ENCODE results near the gene CHD1.
A peak's percentile ranks its signal among the peaks of the same experiment; 100 is the strongest.

The CHD1 gene

GRCh38 chr5:98936948-98937715 lies 8.3 kb upstream of the CHD1 start:
- no peak for DNase-seq

GRCh38 chr5:98935206-98935605 lies 6.4 kb upstream of the CHD1 start:
- no peak for DNase-seq

GRCh38 chr5:98934546-98934945 lies 5.7 kb upstream of the CHD1 start:
- no peak for DNase-seq

DNA sequence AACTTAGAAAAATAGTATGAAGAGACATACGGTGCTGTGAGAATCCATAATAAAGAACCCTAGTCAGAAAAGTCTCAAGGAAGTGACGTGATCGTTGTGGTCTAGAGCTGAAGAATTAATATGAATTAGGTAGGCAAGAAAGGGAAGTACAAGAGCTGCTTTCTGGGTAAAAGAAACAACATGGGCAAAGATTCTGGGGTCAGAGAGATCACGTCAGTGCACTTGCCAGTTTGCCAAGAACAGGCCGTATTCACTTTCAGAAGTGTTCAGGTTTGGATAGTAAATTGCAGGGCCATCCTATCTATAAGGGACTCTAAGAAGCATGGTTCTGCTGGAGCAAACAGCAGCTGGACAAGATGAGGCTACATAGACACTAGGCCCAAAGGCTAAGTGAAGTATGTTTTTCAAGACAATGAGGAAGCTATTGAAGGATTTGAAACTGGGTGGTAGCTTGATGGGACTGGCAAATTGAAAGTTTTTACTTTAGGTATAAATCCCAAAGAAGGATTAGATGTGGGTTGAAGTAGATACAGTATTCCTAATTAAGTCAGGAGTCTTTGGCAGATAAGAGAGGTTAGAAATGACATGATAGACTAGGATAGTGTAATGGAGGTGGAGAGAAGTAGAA lies 4.8 kb upstream of the CHD1 start:
- DNase-seq = peak in 1 of 58 donors; percentile 8

- DNase-seq = no peak
Measured at GRCh38 chr5:98930972-98931762, 2.4 kb upstream of the CHD1 start.

- DNase-seq = no peak
Measured at GRCh38 chr5:98929710-98930298, 997 bp upstream of the CHD1 start.

- peak in 52 of 58 donors; percentile 6 to 76 (median 52) for DNase-seq
Measured at GRCh38 chr5:98927989-98928872, 576 bp downstream of the CHD1 start.

DNA sequence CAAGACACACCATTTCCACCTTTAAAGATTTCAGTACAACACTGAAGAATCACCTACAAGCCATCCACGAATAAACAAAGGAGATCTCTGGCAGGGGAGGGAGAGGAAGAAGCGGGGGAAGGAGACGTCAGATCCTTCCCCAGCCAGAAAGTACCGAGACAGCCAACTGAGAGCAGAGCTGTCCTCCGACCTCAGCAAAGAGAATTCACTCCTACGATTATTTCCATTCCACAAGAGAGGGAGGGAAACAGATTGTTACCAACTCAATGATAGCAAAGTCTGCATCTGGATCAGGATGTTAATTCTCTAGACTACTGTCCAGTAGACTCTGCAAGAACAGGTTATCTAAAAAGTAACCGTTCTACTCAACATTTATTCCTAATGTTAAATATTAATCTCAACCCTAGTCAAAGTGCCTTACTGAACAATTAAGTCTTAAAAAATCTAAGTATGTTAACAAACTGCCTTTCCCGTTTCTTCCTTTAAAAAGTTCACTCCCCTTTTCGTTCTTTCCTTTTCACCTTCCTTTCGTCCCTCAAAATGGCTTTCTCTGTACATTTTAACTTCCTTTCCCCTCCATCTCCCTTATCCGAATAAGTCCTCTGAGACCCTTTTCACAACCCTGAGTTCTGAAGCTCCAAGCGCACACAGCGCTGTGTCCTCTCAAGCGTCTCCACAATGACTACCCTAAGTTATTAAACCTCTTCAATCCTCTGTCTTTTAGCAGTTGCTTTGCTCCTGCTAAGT lies 1.4 kb downstream of the CHD1 start:
- peak in 17 of 58 donors; percentile 1 to 47 (median 9) for DNase-seq

- DNase-seq = no peak
Measured at GRCh38 chr5:98923966-98924365, 4.8 kb downstream of the CHD1 start.

- no peak for DNase-seq
Measured at GRCh38 chr5:98921947-98922505, 6.8 kb downstream of the CHD1 start.

DNA sequence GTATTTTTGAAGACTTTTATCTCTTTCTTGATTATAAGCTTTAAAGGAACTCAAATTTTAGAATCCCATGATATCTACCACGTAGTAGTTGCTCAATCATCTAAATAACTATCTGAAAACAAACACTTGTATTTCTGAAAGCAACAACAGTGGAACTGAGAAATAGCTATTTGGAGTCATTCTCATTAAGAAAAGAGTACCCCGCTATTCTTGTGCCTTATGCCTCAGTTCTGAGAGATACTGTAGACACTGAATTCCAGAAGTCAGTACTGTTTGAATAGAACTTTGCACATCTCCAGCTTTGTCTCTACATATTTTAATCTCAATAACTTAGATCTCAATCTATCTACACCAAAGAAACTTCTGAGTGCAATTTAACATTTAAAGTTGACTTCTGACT lies 11.4 kb downstream of the CHD1 start:
- DNase-seq = no peak

DNA sequence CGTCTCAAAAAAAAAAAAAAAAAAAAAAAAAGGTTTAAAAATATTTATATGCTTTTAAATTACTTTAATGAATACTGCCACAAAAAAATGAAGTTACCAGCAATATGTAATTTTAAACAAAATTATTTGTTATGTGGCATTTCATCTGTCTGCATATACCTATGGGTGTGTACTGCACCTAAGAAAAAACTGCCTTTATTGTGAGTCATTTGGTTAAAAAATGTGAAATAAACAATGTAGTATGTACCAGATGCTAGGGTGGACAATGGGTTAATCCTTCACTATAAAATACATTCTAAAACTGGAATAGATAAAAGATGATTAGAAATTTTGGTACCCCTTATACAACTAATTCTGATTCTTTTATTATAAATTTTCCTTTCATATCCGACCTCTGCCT lies 12.3 kb downstream of the CHD1 start:
- DNase-seq = no peak

DNA sequence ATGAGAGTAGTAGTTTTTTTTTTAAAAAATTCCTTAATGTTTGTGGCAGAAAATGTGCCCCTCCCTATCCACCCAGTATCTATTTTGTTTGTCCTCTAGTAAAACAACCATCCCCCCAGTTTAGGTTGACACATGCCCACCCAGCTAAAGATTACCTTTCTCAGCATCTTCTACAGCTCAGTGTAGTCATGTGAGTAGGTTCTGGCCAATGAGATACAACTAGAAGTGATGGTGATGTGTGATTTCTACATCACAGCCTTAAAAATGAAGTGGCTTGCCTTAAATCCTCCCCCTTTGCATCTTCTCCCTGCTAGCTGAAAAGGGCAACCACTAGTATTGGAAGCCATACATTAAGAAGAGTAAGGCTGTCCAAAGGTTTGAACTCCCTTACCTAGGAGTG lies 14.9 kb downstream of the CHD1 start:
- no peak for DNase-seq

- no peak for DNase-seq
Measured at GRCh38 chr5:98911280-98912040, 17.3 kb downstream of the CHD1 start.

DNA sequence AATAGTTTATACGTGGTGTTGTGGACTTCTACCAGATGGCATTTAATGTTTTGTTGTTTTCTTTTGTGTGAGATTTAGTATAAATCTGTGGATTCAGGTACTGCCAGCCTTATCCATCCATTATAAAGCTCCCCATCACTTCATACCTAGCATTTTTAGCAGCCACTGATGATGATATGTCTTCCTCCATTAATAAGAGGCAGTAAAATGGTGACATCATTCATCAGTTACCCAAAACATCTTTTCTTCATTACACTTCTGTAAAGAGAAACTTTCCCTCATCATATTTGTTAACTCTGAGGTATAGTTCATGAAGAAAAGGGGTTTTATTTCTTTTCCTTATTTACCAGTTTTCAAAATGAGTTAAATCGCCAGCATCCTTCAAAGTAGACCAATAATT lies 19.4 kb downstream of the CHD1 start:
- DNase-seq = no peak

GRCh38 chr5:98907951-98908350 lies 20.9 kb downstream of the CHD1 start:
- no peak for DNase-seq

DNA sequence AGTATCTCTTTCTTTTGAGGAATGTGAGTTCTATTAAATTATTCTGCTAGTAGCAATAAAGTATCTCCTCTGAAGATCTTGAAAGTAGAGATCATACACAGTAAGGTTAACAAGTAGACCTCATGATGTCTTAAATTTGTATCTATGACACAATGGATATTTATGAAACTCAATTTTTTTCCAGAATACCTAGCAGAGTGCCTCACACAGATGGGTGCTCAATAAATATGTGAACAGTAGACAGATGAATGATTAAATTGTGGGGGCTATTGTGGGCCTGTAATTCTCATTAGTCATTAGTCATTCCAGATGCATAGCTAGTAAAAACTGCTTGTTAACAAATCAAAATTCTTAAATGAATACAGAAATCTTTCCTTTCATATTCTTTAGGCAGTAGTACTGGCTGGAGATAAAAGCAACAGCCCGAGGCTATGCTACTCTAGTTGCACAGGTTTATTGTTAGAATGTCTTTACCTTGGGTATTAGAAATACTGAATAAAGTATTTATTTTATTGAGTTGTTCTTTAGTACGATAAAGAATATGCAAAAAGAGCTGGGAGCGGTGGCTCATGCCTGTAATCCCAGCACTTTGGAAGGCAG lies 22.0 kb downstream of the CHD1 start:
- no peak for DNase-seq

Measured in anterior cingulate cortex (tissue), 58 donors.